Pulmonary artery endothelial cell (primary cell): Measurements from ENCODE around the gene GLT1D1. TPM values are rescaled to one million over a fixed set of nuclear protein-coding genes. Genes with fewer than 3 reads are reported as not detected.
"Not testable (repeated sequence)": the region's sequence is repeated elsewhere in the genome, so short reads cannot be mapped to it uniquely, and the experiment has no call there.

Experiments
- DNase-seq: peaks from one replicate; pipeline ENCODE4 v3.0.0-alpha.2; 2011; ENCODE audit warnings: low read depth, low spot score
- total RNA-seq: library from RNA; depleted of rRNA; stranded (reverse); fragments of >200 nt; gene quantifications from 2 replicates; pipeline ENCODE4 v1.2.3, GENCODE V29; 2014

Gene GLT1D1
- not detected in 2 replicates for total RNA-seq

DNA sequence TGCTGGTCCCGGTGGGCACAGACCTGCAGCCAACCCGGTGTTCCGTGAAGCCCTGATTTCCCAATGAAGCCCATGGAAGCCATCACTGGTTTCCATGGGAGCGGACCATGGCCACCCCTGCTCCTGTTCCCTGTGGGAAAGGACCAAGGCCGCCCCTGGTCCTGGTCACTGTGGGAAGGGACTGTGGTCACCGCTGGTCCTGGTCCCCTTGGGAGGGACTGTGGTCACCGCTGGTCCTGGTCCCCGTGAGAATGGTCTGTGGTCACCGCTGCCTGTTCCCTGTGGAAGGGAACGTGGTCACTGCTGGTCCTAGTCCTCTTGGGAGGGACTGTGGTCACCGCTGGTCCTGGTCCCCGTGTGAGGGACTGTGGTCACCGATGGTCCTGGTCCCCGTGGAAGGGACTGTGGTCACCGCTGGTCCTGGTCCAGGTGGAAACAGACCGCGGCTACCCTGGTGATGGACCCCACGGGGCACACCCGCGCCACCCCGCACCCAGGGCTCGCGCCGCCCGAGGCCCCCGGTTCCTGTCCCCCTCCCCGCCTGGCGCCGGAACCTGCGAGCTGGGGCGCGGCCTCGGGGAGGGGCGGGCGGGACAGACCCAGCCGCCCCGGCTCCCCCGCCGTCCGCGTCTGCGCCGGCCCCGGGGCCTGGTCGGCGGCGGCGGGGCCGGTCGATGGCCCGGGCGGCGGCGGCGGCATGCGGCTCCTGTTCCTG is at the start of gene GLT1D1:
GLT1D1 (plus strand) TSS at position 594 of the 715 bp plus-strand sequence; CDS start at position 698, 104 bp downstream.
- no peak for DNase-seq

GRCh38 chr12:128803788-128804187 is 49.5 kb upstream of the GLT1D1 start:
- DNase-seq, result no peak

GRCh38 chr12:128804762-128805161 is 48.5 kb upstream of the GLT1D1 start:
- no peak for DNase-seq

DNA sequence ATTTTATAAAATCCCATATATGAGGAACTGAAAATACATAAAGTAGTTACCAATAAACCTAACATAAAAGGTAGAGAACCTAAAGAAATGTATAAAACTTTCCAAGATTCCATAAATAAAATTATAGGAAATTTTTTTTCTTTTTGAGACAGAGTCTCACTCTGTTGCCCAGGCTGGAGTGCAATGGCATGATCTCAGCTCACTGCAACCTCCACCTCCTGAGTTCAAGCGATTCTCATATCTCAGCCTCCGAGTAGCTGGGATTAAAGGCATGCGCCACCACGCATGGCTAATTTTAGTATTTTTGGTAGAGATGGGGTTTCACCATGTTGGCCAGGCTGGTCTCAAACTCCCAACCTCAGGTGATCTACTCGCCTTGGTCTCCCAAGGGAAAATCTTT is 47.9 kb upstream of the GLT1D1 start:
- DNase-seq, result not testable (repeated sequence)

DNA sequence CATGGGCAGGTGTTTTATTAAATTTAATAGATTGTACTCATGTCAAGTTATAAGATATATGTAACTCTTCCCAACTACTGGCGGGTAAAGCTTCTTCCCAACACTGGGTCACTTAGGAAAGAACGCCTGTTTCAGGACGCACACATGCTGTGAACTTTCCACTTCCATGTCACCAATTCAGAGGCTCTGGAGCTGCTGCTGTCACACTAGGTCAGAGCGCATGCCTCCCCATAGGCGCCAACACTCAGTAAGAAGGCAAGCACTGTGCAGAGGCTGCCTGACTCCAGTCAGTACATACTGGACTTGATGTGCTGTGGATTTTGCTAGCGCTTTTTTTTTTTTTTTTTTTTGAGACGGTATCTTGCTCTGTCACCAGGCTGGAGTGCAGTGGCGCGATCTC is 46.7 kb upstream of the GLT1D1 start:
- no peak for DNase-seq

- no peak for DNase-seq
Observed at GRCh38 chr12:128807161-128807724, 46.0 kb upstream of the GLT1D1 start.

DNA sequence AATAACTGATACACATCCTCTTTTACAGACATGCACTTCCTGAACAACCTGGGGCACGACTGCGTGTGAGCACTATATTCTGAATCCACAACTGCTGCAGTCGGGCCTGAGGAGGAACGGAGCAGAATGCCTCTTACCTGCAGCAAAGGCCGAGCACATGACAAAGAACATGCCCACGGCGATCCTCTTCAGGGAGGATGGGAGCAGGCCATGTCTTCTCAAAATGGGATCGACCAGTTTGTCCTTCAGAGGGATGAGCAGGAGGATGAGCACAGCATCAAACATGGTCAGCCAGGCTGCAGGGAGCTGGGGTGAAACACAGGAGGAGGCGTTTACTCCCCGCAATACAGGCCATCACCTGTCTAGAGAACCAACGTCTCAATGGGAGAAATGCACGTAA is 44.6 kb upstream of the GLT1D1 start:
- no peak for DNase-seq

- DNase-seq, result no peak
Observed at GRCh38 chr12:128810182-128811127, 42.8 kb upstream of the GLT1D1 start.

- no peak for DNase-seq
Observed at GRCh38 chr12:128811806-128812205, 41.5 kb upstream of the GLT1D1 start.

DNA sequence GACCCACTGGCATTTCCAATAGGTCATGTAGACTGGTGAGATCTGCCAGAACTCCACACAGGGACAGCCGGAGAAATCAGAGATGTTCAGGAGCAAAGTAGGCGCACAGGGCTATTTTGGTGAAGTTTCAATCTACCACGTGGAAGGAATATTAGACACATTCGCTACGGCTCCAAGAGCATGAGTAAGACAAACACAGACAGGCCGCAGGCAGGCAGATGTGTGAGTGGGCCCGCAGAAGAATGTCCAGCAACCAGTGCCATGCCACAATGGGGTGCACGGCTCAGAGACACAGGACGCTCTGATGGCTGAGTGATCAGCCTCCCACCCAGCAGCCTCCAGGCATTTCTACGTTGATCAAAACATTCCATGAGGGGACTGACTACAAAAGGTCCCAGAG is 39.9 kb upstream of the GLT1D1 start:
- DNase-seq, result no peak

DNA sequence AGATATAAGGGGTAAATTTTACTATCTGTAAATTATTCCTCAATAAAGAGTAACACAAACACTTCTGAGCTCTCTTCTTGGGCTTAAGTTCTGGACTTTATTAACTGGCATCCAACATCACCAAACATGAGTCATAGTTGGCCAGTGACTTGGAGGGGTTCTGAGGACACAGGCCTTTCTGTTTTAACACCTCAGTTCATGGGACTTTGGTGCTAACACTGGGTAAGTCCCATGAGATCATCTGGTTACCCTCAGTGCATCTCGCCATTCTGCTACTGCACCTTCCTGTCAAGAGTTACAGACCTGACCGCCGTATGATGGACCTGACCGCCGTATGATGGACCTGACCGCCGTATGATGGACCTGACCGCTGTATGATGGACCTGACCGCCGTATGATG is 39.4 kb upstream of the GLT1D1 start:
- DNase-seq, result no peak

DNA sequence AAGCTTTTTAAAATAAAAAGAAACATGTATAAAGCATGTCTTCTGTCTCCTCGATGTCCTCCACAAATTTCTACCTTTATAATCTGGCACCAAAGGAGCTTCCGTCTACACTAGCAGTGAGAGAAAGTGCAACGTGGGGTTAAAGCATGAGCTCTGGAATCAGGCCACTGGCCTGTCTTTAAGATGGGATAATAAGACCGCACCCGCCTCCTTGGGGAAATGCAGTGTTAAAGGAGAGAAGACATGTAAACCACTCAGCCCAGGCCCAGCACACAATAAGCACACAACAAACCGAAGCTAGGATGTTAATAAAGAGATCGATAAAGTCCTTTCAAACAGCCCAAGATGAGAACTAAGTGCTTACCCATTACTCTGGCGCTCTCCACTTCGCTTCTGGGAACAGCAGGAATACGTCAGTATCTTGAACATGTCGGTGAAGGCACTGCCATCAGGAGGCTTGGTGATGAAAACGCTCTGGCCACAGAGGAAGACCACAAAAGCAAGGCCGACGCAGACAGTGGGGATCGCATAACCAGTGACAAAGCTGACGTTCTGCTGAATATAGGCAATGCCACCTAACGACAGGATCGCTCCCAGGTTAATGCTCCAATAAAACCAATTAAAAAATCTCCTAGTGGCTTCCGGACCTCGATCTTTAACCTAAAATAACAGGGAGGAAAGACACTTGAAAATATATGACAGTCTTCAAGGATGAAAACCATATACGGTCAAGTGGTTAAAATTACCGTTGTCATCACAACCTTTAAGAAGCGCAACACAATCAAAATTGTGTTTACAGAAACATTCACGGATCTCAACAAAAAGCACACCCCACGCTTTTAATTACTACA is 38.6 kb upstream of the GLT1D1 start:
- DNase-seq, result no peak

- DNase-seq, result no peak
Observed at GRCh38 chr12:128815779-128816642, 37.3 kb upstream of the GLT1D1 start.

DNA sequence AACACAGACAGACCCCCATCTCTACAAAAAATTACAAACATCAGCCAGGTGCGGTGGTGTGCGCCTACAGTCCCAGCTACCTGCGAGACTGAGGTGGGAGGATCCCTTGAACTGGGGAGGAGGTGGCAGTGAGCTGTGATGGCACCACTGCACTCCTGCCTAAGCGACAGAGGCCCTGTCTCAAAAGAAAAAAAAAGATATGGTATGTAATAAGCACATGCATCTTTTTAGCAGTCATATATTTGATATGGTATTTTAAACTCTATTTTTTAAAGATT is 36.7 kb upstream of the GLT1D1 start:
- no peak for DNase-seq

DNA sequence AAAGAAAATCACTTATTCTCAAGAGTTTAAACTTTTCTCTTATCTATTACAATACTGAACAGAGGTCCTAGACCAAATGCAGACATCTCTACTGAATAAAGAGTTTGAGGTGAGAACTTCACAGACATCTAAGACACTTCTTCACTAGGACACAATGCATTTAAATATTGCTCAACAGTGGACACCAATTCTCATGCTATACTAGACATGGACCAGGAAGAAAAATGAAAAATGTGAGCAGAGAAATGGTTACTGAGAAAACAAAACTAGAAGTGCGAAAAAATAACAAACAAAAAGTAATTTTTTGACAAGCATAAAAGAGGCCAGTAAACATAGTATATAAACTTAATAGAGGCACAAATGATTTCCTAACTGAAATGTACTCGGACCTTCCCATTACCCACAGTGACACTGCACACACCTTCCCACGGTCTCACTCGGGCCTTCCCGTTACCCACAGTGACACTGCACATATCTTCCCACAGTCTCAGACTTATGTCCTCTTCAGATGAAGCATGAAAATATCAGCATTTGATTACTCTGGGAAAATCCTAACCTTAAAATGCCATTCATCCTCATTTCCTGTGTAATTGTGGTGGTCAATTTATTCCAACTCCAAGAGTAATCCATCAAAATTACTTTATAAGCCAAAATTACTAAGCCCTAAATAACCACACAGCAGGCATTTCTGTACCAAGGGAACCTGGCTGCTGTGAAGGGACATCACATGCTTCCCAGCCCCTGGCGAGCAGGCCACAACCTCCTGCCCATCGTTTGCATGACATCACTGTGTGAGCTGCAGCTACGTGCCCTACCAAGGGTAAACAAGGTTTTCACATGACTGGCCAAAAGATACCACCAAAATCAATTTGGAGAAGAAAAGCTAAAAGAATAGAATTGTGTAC is 35.9 kb upstream of the GLT1D1 start:
- no peak for DNase-seq

DNA sequence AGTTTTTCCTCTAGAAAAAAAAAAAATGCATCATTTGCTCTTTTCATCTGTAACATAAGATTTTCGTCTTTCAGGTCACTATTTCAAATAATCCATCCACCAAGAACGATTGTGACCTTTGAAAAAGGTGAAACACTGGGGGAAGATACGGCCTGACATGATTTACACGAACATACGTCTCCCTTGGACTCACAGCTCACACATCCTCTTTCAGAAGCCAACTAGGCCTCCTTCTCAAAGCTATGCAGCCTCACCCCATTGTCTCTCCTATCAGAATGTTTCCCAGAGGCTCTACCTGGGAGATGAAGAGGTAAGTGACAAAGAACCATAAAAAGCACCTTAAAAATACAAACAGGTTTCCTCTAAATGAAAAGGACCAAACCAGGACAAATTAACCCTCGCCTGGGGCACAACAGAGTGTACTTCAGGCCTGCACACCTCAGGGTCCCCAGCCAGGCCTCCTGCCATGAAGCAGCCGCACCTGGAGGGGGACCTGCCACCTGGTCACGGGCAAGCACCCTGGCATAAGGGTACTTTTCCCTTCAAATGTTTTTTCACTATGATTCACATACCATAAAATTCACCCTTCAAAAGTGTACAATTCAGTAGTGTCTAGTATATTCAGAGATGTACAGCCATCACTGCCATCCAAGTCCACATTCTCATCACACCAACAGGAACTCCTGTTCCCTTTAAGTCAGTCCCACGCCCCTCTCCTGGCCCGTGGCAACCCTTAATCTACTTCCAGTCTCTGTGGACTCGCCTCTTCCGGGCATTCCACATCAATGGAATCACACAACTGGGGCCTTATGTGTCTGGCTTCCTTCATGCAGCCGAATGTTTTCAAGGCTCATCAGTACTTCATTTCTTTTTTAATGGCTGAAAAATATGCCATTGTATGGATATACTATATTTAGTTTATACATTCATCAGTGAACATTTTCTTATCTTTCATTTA is 34.9 kb upstream of the GLT1D1 start:
- DNase-seq, result no peak

GRCh38 chr12:128819293-128820144 is 33.8 kb upstream of the GLT1D1 start:
- no peak for DNase-seq
